ENCODE measurements around the gene PTPN18.

GRCh38 chr2:130385709-130386108 lies 29.9 kb downstream of the PTPN18 start:
- no peak for TF ChIP-seq CTCF (conservative IDR thresholded peaks at IDR 0.05; ENCODE audit: low read length)
- no peak for TF ChIP-seq EZH2phosphoT487 (IDR thresholded peaks at IDR 0.05; ENCODE audit: borderline replicate concordance)
